HG03039 (cell line): ENCODE measurements around the gene MYCBP2.

ENCODE experiments used
- ATAC-seq: cut with Tn5 transposase; IDR thresholded peaks from one replicate; pipeline ENCODE4 v1.9.1; 2021; ENCODE audit warnings: mild to moderate bottlenecking, moderate library complexity; ENCODE audit not compliant: unreplicated experiment

MYCBP2 gene

DNA sequence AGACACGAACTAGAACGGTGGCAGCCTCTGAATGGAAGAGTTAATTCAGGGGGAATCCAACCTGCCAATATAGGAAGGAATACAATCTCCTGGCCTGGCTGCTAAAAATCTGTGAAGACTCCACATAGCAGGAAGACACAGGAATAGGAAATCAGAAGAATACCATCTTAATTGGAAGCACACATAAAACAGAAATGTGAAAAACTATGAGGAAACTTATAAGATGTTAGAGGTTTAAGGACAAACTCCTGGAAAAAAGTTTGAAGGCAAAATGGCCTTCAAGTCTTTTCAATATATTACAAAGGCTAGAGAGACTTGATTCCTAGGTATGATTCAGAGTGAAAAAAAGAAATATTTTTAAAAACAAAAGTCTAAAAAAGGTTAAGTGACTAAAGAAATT lies 221.8 kb downstream of the MYCBP2 start:
- no peak for ATAC-seq

DNA sequence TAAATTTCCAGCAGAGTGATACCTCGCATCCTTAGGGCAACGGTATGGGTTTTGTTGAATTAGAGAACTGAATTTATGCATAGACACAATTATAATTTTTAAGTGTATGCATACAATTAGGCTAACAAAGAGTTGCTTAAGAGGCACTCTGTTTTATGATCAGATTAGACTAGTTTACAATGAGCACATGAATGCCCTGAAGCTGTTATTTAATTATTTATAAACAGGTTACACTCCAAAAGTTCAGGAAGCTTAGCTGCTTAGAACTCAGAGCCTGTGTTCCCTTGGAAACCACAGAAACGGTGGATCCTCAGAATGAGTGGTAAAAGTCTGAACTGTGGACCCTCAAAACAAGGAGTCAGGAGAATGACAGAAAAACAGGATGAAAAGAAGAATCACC lies 227.5 kb downstream of the MYCBP2 start:
- ATAC-seq: no peak

DNA sequence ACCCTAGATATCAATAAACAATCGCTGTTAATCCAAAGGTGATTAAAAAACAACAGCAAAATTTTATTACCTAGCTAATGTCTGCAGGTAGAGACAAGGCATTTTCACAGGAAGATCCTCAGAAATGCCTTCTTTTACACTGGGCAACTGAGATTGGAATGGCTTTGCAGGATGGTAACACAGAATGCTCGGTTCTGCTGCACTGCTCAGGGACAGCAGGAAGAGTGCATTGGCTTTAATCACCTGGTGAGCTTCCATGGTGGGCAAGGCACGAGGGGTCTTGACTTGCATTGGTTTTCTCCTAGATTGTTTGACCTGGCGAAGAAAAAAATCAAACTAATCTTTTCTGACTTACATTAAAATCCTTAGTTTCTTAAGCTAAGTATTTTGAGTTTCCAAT lies 231.6 kb downstream of the MYCBP2 start:
- ATAC-seq: no peak

DNA sequence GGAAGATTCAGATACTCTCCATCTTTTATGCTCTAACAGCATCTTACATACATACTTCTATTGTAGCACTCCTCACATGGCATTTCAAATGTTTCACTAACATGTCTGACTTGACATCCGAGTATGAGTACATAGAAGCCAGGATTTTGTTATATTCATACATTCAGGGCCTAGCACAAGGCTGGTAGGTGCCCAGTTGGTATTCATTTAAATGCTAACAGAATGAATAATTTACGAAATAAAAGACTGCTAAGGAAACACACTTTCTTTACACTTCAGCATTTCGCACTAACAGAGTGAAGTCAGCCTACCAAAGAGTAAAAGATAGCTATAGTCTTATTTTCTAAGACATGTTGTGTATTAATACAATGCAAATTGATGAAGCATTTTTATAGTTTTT lies 232.1 kb downstream of the MYCBP2 start:
- no peak for ATAC-seq

DNA sequence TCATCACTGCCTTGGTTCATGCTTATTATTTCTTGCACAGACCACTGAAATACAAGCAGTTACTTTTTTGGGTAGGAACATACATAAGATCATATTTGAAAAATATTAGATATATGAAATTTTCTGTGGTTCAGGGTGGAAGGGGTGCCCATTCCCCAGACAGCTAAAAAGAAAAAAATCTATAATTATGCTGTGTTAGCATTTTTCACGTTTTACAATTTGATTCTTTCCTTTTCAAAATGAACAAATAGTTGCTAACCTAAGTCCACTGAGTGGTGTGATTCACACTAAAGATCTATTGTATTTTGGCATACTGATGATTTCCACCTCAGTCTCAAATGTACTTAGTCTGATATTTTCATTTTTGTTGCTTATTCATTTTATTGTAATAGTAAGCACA lies 233.2 kb downstream of the MYCBP2 start:
- no peak for ATAC-seq

DNA sequence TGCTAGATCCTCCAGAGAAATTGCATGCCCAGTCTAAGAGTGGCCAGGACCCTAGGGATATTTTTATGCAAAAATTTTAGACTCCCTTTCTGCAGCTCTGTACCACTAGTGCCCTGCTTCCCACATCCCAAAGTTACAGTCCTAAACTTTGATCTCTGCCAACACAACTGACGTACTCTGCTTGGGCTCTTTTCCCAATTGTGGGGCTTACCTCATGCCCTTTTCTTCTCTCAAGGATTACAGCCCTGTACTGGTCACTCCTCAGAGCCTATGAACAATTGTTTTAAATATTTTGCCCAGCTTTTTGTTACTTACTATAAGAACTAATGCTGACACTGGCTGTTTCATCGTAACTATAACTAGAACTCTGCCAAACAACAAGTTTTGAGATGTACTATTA lies 242.1 kb downstream of the MYCBP2 start:
- ATAC-seq: no peak

DNA sequence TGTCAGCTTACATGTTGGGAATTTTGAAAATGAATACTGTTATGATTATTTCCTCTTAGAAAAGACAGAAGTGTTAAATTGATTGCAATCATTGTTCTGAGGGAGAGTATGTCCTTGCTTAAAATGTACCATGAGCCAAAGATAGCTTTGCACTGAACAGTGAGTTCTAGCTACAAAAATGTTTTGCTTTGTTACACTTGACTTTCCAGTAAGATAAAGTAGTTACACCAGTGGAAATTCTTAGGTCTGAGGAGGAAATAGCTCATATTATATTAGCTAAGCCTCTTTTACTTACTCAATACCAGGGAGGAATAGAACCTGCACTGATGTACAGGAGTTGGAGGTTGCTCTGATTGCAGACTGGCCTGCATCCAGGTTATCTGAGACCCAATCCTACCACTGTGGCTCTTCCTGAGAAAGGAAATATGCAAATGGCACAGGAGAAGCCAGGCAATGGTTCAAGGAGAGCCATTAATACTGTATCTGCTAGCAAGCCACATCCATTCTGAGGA lies 246.9 kb downstream of the MYCBP2 start:
- no peak for ATAC-seq

DNA sequence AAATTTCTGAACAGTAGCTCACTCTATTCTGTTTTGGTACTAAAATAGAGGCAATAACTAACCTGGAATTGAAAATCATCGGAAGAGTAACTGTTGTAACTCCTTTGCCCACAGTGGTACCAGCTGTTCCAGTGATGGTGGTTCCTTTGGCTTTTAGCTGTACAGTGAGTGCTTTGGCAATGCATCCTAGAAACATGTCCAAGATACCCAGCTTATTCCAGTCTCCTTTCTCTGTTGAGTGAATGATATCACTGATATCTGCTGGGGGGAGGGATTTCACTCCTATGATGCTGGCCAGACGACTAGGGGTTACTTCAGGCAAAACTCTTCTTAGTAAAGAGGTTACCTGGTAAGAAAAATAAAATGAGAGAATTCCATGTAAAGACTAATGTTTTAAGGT lies 259.4 kb downstream of the MYCBP2 start:
- ATAC-seq: no peak

DNA sequence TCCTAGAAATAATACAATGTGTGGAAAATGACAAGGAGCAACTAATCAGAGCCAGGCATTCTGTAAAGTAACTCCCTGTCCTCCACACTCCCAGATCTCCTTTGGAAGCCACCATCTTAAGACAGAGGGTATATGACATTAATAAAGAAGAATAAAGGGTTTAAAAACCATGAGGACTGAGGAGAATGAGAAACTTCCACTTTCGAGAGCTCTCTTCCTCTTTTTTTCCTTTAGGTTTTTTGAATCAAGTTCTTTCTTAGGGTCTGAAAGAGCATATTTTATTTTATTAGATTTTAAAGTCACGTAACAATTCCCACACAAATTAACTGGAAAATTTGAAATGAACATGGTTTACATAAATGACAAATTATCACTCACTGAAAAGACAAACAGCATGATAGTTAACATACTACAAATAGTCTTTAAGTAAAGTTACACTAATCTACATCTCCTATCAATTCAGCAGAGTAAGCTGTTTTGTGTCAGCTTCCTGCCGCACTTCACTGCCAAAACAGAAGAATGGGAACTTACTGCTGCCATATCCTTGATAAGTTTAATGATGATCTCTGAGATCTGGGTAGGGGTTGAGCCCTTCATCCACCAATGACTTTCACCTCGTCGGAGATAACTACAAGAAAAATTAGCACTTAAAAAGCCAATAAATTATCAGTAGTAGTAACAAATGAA lies 261.3 kb downstream of the MYCBP2 start:
- ATAC-seq: no peak

DNA sequence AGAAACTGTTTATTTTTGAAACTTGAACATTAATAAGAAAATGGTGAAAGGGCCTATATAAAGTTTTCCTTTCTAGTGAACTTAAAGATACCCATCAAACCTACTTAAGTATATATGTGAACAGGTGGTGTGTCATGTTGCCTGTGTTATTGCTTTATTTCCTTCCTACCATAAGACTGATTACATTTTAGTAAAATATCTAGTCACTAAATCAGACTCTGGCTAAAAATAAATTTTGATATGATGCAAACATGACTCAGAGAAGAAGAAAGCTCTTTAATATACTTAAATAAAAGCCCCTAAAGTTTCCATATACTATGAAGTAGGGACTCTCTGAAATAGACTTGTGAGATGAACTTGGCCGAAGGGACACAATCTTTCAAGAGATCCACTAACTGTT lies 264.8 kb downstream of the MYCBP2 start:
- ATAC-seq: no peak

DNA sequence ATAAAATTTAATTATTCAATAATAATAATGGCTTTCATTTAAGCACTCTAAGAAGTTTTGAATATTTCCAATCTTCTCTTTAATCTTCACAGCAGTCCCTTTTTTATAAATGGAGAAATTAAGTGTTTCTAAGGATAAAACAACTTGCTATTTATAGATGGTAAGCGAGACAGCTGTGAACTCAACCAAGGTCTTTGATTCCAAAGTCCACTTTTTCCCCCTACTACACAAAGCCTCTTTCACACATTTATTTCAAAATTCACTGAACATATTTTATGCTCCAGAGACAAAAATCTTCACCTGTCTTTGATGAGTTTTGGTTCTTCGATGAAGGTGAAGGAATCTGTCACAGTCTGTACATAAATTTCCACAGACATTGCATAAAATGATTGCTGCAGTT lies 265.5 kb downstream of the MYCBP2 start:
- no peak for ATAC-seq

DNA sequence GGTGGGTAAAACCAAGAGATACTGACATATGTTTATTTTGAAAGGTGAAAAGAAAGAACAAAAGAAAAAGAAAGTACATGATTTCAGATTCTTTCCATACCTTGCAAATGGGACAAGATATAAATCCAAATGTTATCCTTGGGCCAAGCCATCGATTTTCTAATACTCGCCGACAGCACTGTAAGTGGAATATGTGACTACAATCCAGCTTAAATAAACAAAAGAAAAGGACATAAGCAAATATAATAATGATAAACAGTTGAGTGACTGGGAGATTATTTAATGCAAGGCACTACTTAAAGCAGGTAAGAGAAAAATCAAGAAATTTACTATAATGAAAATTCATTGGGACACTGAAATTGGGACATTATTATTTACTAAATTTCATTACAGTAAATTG lies 270.0 kb downstream of the MYCBP2 start:
- ATAC-seq: no peak

DNA sequence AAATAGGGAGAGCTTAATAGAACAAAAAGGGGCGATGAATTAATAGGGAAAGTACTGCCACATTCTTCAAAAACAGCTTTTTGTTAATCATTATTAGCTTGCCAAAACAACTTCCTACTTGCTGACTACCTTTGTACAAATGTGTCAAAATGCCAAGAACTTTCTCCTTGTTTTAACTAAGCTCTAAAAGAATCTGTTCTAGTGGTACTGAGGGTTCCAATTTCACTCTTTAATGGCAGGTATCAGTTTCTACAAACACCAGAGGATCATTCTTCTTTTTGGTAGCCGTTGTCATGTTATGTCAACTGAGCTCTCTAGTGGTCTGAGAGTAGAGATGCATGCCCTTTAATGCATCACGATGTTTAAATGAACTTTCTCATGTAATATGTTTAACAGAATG lies 270.5 kb downstream of the MYCBP2 start:
- no peak for ATAC-seq

DNA sequence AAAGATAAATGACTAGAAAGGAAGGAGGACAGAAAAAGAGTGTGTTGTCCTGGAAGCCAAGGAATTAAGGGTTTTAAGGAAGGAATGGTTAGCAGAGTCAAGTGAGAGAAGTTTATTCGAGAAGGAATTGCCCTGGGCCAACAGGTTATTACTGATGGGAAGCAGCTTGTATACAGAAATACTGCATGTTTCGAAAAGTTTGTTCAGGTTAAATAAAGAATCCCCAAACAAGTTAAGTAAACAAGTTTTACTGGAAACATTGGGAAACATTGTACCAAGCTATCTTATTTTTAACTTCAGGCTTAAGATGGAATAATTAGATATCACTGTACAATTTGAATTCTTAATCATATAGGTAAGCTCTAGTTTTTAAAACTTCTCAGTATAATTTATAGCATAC lies 271.7 kb downstream of the MYCBP2 start:
- ATAC-seq: no peak

DNA sequence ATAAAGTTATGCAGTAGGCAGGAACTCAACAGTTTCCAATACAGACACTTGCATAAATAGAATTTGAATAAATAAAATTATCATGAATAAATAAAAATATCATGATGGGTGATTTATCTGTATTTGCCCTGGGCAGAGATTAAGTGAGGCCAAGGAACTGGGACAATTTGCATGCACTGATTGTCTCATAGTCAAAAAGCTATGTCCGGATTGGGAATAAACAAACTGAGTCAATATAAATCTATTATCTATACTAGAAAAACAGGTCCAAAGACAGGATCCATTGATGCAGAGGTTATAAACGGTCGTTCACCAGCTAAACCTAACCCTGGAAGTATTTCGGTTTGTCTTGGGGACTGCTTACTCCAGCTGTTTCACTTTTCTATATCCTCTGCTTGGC lies 273.7 kb downstream of the MYCBP2 start:
- ATAC-seq: no peak

DNA sequence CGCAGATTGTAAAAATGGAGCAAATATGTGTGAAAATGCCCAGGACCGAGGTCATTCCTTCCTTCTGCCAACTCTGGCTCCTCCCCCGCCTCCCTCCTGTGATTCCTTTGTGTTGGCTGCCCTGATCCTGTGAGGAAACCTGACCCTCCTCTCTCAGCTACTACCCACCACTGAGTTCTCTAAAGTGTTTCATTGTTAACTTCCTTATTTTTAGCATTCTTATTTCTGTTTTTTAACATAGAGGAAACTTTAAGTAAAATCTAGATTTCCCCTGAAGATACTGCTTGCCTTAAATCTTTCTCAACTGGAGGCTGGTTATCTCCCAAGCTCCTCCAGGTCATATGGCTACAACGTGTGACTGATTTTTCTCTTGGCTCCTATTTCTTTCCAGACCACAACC lies 278.2 kb downstream of the MYCBP2 start:
- no peak for ATAC-seq

DNA sequence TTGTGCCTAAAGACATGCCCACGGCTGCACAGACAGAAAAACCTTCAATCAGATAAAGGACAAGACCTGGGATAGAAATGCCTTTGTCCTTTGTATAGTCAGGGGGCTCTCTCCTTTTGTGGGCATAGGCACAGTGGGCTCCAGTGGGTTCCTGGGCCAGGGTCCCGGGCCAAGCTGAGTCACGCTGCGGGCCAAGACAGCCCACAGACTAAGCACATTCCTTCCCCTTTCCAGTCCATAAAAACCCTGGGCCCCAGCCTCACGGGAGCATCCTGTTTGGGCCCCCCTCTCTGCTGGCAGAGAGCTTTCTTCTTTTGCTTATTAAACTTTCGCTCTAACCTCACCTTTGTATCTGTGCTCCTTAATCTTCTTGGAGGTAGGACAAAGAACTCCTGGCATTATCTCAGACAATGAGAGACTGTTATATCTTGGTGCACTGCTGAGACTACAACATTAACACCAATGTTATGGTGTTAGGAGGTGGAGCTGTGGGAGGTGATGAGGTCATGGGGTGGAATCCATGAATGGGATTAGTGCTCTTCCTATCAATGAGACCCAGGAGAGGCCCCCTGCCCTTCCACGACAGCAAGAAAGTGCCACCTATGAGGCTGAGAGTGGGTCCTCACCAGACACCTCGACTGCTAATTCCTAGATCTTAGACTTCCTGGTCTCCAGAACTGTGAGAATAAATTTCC lies 279.1 kb downstream of the MYCBP2 start:
- no peak for ATAC-seq

DNA sequence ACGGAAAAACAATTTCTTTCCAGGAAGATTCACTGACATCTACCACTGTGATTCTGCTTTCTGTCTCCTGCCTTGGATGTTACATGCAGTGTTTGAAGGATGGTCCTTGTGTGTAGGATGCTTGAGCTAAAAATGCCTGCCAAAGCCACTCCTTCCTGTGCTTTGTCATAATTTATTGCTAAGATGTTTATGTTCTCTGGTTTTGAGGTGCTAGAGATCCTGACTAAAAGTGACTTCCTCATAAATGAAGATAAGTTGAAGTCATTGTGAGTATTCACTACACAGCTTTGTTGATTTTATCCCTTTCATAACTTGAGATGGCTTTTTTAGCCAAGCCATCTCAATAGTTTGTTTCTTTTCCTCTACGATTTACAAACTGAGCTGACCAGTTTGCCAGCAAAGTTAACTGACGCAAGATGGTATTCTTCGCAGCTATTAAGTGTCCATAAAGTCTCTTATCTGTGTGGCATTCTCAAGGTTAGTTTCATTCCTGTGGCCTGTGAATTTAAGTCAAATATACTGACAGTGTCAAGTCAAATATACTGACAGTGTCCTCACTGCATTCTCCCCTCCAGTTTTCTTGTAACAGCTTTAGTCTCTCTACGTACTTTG lies 284.2 kb downstream of the MYCBP2 start:
- ATAC-seq: no peak

DNA sequence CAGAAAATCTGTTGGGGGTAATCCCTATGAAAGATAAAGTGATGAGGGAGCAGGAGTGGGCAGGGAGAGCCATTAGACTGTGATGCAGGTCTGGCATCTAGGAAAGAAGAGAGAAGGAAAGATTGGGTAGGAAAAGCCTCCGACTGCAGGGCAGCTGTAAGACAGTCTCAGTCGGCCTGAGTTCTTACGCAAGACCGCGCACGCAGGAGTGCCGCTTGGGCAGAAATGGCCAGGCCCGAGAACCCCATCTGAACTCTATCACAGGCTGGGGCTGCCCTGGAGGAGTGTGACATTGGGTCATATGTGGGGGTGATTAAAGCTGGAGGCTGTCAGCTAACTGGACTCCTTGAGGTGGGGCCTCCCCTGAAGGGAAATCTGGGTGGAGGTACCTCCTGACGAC lies 286.1 kb downstream of the MYCBP2 start:
- no peak for ATAC-seq

DNA sequence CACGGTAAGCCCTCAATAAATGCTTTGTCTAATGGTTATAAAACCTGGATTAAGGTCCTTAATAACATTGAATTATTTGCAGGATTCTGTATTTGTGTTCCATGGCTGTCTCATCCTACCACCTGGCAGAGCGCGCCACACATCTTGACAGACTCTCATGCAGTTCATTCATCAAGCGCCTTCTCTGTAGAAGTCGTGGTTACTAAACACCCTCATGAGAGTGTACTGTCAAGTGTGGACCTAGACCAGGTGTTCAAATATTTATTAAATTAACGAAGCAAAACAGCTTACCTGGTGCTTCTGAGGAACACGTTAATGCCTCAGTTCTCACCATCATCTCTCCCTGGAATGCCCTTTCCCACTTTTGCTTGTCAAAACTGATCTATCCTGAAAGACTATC lies 286.8 kb downstream of the MYCBP2 start:
- ATAC-seq: no peak

DNA sequence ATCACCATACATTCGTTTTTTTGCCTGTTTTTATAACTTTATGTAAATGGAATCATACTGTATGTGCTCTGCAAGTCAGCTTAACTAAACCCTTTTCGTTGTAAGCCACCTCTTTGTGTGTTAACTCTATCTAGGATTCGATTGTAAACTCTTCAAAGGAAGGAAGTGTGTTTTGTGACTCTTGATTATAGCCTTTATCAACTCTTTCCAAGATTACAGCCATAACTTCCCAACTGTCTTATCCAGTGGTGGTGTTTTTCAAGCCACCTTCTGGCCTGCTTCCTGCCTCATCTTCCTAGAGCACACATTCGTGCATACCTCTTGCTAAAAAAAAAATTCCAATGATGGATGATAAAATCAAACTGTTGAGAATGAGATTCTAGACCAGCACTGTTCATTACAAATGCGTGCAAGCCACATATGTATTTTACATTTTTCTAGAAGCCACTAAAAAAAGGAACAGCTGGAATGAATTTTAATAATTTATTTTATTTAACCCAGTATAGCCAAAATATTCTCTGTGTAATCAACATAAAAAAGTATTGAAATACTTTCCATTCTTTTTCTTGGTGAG lies 287.9 kb downstream of the MYCBP2 start:
- ATAC-seq: no peak

DNA sequence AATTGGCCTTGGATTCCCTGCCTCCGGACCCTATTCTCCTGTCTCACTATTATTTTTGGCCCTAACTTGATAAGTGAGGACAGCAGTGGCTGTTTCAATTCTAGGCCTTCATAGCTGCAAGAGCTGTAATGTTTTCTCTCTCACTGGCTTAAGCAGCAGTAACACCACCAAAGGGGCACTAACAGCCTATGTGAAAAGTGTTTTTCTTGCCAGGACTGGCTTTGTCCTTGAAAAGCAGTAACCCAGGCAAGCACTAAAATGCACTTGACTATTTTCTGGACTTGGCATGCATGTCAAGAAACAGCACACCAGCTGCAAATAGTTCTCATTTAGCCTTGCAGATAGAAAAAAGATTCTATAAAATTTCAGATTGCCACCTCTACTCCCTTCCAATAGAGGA lies 290.6 kb downstream of the MYCBP2 start:
- ATAC-seq: no peak
